NCI-H1930 (cell line): ENCODE data around the gene GGT6.

ENCODE experiments used
- DNase-seq, 2 experiments: peaks; one replicate each; lab custom pipeline; 2025; lab: John Stamatoyannopoulos, UW

The GGT6 gene

GRCh38 chr17:4553669-4554068, 6.7 kb downstream of the GGT6 start:
- DNase-seq, result no peak

DNA sequence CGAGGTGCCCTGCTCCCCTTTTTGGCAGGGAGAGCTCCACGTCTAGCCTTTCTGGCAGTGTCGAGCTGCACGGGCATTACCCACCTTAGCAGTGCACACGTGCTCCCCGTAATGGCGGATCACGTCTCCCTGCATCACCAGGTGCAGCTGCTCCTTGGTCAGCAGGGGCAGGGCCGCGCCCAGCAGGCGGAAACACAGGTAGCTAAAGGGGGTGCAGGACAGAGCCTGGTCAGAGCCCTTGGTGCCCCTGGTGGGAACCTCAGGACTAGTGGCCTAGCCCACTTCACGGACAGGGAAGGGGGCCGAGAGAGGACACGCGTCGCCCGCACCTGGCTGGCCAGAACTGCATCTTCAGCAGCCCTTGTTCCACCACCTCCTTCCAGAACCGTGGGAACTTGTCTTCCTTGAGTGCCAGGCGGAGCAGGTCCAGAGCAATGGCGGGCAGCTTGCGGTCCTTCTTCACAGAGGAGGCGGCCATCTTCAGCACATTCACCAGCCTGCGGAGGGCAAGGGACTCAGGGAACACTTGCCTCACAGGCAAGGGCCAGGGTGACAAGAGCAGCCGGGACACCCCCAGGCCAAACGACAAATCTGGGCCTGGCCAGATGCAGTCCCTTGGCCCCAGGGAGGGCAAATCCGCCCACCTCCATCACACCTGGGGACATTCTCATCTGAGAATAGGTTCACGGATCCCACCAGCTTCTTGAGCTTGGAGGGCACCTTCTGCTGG, 8.4 kb downstream of the GGT6 start:
- no peak for DNase-seq

DNA sequence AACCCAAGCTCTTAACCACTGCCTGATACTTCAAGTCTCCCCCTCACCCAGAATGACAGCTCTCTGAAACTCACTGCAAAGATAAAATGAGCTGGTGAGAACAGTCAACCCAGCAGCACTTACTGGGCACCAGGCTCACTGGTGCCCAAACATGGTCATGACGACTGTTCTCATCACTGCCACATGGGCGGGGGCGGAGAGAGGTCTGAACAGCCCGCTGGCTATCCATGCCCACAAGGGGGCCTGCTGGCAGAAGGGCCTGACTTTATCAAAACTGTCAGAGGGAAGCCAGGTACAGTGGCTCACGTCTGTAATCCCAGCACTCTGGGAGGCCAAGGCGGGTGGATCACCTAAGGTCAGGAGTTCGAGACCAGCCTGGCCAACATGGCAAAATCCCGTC, 9.2 kb downstream of the GGT6 start:
- no peak for DNase-seq

DNA sequence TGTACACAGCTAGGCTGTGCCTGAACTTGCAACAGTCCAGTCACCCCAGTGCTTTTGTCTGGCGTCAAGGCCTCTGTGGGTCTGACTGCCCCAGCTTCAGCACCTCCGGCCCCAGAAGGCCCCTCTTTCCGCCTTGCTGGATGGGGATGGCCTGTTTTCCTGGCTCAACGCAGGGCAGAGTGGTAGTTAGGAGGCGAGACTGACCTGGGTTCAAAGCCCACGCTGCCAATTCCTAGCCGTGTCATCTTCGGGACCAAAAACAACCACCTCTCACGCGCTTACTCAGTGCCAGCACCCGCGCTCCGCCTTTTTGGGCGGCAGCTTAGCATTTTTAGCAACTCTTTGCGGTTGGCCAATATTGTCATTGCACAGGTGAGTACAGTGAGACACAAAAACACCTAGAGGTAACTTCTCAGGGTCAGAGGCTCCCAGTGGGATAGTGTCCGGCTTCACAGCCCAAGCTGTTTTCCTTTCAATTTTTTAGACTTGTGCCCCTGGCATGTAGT, 9.8 kb downstream of the GGT6 start:
- no peak for DNase-seq

- DNase-seq, result no peak
These were observed 10.4 kb downstream of the GGT6 start for GRCh38 chr17:4549781-4550533.

GRCh38 chr17:4548721-4549531, 11.5 kb downstream of the GGT6 start:
- no peak for DNase-seq

DNA sequence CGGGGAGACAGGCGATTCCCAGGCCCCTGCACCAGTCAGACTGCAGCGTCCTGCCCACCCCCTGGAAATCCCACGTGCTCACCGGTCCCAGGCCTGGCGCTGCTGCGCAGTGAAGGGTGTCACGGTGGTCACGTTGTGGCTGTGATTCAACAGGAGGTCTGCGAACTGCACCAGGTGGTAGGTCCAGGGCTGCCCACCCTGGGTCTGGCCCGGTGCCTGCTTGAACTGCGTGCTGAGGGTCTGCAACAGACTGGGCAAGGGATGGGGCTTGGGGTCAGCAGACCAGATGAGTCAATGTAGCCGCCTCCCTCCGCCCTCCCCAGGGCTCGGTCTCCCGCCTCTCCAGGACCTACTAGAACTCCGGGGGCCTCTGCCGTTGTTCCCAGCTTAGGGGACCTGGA, 12.3 kb downstream of the GGT6 start:
- no peak for DNase-seq

DNA sequence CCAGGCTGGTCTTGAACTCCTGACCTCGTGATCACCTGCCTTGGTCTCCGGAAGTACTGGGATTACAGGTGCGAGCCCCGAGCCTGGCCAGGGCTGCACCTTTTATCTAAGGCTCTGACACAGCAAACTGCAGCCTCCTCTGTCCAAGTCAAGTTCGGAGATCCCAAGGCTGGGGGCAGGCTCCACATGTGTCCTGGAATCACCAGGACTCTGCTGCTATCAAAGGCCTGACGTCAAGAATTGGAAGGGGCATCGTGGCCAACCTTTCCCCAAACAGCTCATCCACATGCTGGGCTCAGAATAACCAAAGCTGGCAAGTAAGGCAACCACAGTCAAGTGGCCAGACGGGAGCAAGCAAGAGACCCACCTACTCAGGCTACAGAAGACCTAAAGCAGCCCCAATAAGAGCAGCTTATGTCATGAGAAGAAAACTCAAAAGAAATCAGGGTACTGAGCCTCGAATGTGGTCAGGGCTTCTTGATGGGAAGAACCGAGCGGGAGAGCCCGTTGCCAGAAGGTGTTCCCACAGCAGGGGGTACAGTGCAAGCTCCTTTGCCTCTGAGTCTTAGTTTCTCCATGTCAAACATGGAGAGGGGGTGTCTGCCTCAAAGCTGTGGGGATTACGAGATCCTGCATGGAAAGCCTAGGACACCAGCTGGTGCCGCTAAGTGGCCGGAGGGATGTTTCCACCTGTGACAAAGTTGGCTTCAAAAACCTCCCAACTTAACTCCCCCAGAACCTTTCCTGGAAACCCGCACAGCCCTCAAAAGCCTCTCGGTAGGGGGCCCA, 13.1 kb downstream of the GGT6 start:
- DNase-seq, result no peak

- no peak for DNase-seq
These were observed 15.0 kb downstream of the GGT6 start for GRCh38 chr17:4545217-4545951.

DNA sequence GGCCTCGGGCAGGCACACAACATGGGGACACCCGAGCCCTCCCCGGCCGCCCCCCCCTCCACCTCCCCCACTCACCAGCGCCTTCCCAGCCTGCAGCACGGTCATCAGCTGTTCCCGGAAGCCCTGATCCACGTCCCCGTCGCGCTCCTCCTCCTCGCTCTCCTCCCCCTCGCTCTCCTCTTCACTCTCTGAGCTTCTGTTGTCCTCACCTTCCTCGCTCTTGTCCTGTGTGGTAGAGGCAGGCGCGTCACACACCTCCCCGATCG, 15.5 kb downstream of the GGT6 start:
- no peak for DNase-seq

- DNase-seq, result no peak
These were observed 16.0 kb downstream of the GGT6 start for GRCh38 chr17:4544135-4544950.

DNA sequence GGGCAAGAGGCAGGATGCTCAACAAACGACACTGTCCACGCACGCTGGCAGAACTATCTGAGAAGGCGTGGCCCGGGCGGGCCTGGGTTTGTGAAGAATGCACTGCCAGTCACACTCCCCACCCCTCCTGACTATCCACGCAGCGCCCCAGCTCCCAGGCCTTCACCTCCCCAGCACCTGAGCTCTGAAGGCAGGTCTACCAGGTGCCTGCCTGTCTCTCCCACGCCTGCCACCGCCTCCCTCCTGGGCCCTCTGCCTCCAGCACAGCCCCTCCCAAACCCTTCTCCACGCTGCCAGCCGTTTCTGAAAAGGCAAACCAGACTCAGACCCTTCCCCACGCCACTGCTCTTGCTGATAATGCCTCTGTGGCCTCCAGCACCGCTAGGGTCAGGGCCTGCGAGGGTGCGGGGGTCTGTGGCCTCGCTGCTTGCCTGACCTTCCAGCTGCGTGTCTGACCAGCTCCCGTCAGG, 16.8 kb downstream of the GGT6 start:
- no peak for DNase-seq

- DNase-seq, result no peak
These were observed 17.6 kb downstream of the GGT6 start for GRCh38 chr17:4542726-4543191.

- DNase-seq, result no peak
These were observed 18.2 kb downstream of the GGT6 start for GRCh38 chr17:4542003-4542725.

DNA sequence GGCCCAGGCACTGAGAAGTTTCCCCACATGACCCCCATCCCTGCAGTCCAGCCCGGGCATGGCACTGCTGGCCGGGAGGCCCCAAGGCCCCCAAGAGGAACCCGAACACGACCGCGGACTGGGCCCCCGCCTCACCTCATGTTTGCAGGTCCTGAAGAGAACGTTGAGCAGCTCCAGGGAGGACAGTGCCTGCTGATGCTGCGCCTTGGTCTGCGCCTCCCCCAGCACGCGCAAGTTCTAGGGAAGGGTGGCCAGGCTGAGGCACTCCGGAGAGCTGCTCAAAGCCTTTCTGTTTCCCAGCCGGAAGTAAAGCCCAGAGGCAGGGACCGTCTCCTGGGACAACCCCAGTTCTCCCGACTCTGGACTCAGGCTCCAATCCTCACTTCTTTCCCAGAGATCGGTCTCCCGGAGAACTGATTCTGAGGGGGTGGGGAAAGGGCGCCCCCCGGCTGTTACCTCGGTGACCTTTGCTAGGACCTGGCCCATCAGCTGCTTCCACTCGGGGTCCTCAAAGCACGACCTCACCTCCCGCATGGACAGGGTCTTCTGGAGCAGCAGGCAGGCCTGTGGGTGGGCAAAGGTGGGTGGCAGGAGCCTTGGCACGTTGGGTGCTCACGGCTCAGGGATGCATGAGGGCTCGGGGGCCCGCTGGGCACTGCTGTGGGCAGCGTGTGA, 18.9 kb downstream of the GGT6 start:
- no peak for DNase-seq

GRCh38 chr17:4540687-4541327, 19.6 kb downstream of the GGT6 start:
- no peak for DNase-seq

GRCh38 chr17:4540224-4540651, 20.1 kb downstream of the GGT6 start:
- no peak for DNase-seq

- DNase-seq, result no peak
These were observed 20.7 kb downstream of the GGT6 start for GRCh38 chr17:4539576-4540223.
